GM12873 (cell line): Measurements from ENCODE around the gene SLC25A45.

Experiments
- TF ChIP-seq, protein P1 (sequence below): IDR thresholded peaks from 2 replicates; pipeline ENCODE4 v1.5.1; 2012; ENCODE audit warnings: low read depth, mild to moderate bottlenecking, moderate library complexity, low read length, control low read depth; ENCODE audit not compliant: insufficient read depth; ENCODE audit errors: missing control alignments

Gene SLC25A45

DNA sequence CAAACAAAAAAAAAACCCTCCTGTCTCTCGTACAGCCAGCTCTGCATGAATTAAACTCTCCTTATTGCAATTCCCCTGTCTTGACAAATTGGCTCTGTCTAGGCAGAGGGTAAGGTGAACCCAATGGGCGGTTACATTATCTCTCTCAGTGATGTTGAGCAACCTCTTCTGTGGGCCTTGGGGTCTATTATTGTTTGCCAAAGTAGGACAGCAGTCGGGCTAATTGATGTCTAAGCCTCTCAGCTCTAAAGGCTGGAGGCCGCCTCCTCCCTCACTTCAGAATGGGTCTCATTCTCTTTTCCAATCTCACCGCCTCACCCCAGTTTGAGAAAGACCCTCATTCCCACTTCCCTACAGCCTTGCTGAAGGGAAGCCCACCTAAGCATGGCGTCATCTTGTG lies 1.3 kb upstream of the SLC25A45 start:
- TF ChIP-seq, protein P1, sequence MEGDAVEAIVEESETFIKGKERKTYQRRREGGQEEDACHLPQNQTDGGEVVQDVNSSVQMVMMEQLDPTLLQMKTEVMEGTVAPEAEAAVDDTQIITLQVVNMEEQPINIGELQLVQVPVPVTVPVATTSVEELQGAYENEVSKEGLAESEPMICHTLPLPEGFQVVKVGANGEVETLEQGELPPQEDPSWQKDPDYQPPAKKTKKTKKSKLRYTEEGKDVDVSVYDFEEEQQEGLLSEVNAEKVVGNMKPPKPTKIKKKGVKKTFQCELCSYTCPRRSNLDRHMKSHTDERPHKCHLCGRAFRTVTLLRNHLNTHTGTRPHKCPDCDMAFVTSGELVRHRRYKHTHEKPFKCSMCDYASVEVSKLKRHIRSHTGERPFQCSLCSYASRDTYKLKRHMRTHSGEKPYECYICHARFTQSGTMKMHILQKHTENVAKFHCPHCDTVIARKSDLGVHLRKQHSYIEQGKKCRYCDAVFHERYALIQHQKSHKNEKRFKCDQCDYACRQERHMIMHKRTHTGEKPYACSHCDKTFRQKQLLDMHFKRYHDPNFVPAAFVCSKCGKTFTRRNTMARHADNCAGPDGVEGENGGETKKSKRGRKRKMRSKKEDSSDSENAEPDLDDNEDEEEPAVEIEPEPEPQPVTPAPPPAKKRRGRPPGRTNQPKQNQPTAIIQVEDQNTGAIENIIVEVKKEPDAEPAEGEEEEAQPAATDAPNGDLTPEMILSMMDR, result no peak

- TF ChIP-seq, protein P1, result no peak
Measured at GRCh38 chr11:65382804-65383368, 440 bp upstream of the SLC25A45 start.

DNA sequence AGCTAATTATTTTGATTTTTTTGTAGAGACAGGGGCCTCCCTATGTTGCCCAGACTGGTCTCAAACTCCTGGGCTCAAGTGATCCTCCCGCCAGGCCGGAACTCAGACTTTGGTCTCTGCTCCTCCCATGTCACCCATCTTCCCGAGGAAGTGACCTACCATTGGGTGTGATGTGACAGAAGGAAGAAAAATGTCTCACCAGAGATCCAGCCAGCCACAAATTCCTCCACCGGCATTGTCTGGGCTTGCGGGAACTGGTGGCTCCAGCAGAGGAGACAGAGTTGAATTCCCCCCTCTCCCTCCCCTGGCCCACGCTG lies 772 bp downstream of the SLC25A45 start:
- TF ChIP-seq, protein P1, result no peak

GRCh38 chr11:65380460-65381119 lies 1.9 kb downstream of the SLC25A45 start:
- TF ChIP-seq, protein P1, result no peak

DNA sequence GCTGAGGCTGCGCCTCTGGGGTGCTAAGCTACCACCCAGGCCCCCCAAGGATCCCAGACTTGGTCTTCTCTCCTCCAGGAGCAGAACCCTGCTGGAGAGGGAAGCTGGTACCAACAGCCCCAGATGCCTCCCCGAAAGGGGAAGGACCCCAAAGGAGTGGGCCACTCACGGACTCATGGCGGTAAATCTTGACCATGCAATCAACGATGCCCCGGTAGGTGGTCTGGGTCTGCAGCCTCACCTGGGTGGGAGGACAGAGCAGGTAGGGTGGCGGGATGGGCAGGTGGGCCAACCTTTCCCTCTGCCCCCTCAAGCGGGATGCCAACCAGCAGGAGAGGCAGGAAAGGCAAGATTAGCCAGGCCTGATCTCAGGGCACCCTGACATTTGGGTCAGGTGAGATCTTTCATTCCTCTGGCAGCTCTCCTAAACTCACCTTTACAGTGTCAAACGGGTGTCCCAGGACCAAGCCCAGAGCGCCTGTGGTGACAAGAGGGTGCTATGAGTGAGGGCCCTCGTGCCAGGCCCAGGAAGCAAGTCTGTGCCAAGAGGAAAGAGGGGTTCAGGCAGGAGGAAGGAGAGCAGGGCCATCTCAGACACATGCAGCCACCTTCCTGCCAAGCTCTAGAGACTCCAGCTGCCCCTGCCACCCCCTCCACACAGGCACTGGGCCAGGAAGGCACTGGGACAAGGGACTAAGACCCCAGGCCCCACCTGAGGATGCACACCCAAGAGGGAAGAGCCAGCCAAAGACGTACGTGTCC lies 2.6 kb downstream of the SLC25A45 start:
- TF ChIP-seq, protein P1, result no peak

DNA sequence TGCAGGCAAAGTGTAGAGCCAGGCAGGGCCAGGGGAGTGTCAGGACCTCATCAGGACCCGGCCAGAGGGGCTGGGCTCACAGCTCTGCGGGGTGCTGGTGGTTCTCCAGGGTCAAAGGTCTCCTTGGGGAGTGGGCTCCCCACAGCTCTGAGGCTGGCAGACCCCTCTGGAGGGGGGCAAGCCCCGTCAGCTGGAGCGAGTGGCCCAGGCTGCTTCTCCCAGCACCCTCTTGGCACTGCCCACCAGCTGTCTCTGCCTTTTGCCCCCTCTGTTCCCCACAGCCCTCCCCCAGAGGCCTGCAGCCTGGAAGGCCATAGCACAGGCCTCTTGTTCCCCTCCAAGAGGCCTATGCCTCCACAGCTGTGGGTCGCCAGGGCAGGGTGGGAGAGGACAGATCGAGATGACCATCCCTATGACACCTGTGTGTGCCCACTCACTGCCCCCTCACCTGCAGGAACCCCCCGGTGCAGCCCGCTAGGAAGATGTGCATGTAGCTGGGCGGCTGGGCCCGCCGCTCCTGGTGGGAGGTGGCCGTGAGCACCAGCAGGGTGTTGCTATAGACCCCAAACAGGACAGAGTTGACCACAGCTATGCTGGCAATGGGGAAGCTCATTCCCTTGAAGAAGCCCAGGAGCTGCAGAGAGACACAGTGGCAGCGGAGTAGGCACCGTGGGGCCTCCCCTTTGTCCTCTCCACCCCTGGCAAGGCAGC lies 3.4 kb downstream of the SLC25A45 start:
- TF ChIP-seq, protein P1, result no peak
